OCI-LY7 (cell line): Measurements from ENCODE around the gene PRR4. TPM values are rescaled to one million over a fixed set of nuclear protein-coding genes. Genes with fewer than 3 reads are reported as not detected.

Experiments used
- BruUV-seq: library from RNA; stranded (reverse); fragments of 400-500 nt; replicated peaks from 2 replicates; lab custom pipeline; 2021; lab: Mats Ljungman, UMichigan
- CTCF ChIA-PET: fragments of 300-600 bp; sonication (Branson Sonifier 250); formaldehyde crosslinking; loops from one replicate; lab custom pipeline; 2022; ENCODE audit warnings: antibody characterized with exemption; ENCODE audit not compliant: unreplicated experiment; lab: Charles Lee
- POLR2A ChIA-PET: fragments of 300-600 bp; sonication (Branson Sonifier 250); formaldehyde crosslinking; loops from one replicate; lab custom pipeline; 2022; ENCODE audit warnings: antibody characterized with exemption; lab: Charles Lee
- DNase-seq: peaks from one replicate; pipeline ENCODE4 v3.0.0-alpha.2; 2015; ENCODE audit warnings: low spot score
- H2AFZ ChIP-seq: fragments of 200-600 bp; sonication (generic), shearing (Covaris generic); 2 replicates; pipeline ENCODE4 v1.6.1; 2014; ENCODE audit warnings: mild to moderate bottlenecking, antibody characterized with exemption, low read length, moderate library complexity
- H3K27ac ChIP-seq: fragments of 200-600 bp; sonication (generic); 2 replicates; pipeline ENCODE4 v1.5.1; 2014; ENCODE audit warnings: mixed run types, low read depth, mild to moderate bottlenecking, moderate library complexity, low read length, inconsistent platforms; ENCODE audit not compliant: poor library complexity, severe bottlenecking
- H3K36me3 ChIP-seq: fragments of 200-600 bp; sonication (generic); 2 replicates; pipeline ENCODE4 v1.6.1; 2014; ENCODE audit warnings: mild to moderate bottlenecking, antibody characterized with exemption, low read length, moderate library complexity, mixed read lengths; ENCODE audit not compliant: insufficient read depth
- H3K4me1 ChIP-seq: fragments of 200-600 bp; sonication (generic); 2 replicates; pipeline ENCODE4 v1.5.1; 2014; ENCODE audit warnings: mild to moderate bottlenecking, low read length; ENCODE audit not compliant: insufficient read depth, poor library complexity, severe bottlenecking
- H3K4me2 ChIP-seq: fragments of 200-600 bp; sonication (generic); 2 replicates; pipeline ENCODE4 v1.6.1; 2014; ENCODE audit warnings: mild to moderate bottlenecking, low read length
- H3K4me3 ChIP-seq: fragments of 200-600 bp; sonication (generic); 2 replicates; pipeline ENCODE4 v1.5.1; 2014; ENCODE audit warnings: mild to moderate bottlenecking, low read depth, low read length; ENCODE audit not compliant: poor library complexity, severe bottlenecking
- H3K79me2 ChIP-seq: fragments of 200-600 bp; sonication (generic); 2 replicates; pipeline ENCODE4 v1.6.1; 2016; ENCODE audit warnings: low read depth, mild to moderate bottlenecking, low read length, moderate library complexity, mixed read lengths; ENCODE audit not compliant: insufficient read depth
- H3K9me2 ChIP-seq: fragments of 200-600 bp; sonication (generic); 2 replicates; pipeline ENCODE4 v1.6.1; 2016; ENCODE audit warnings: mild to moderate bottlenecking, low read length, mixed read lengths; ENCODE audit not compliant: insufficient read depth
- H3K9me3 ChIP-seq: fragments of 200-600 bp; sonication (generic); 2 replicates; pipeline ENCODE4 v1.6.1; 2014; ENCODE audit warnings: mild to moderate bottlenecking, mixed run types, low read length, mixed read lengths
- H4K20me1 ChIP-seq: fragments of 200-600 bp; sonication (generic); 2 replicates; pipeline ENCODE4 v1.6.1; 2014; ENCODE audit warnings: mild to moderate bottlenecking, antibody characterized with exemption, low read length, moderate library complexity, mixed read lengths; ENCODE audit not compliant: insufficient read depth
- EZH2phosphoT487 ChIP-seq: fragments of 200-600 bp; sonication (generic); IDR thresholded peaks from 2 replicates; pipeline ENCODE4 v1.6.1; 2018; ENCODE audit warnings: low read depth, borderline replicate concordance, mild to moderate bottlenecking, mixed run types, antibody characterized with exemption, low read length, moderate library complexity, mixed read lengths
- intact Hi-C: fragments of 100-400 bp; cut with micrococcal nuclease; formaldehyde crosslinking; loops from one replicate; pipeline ENCODE4 v1.10.0; 2022; ENCODE audit not compliant: unreplicated experiment
- small RNA-seq: library from RNA; depleted of rRNA; stranded (forward); fragments of <200 nt; gene quantifications from one replicate; pipeline ENCODE3, GENCODE V24; 2014
- total RNA-seq, 2 experiments: library from RNA; depleted of rRNA in 1 of 2; stranded (reverse); fragments of >200 nt in 1 of 2; shearing (Covaris generic) in 1 of 2; gene quantifications; 2 replicates each; pipeline ENCODE4 v1.2.3, GENCODE V29; 2014 to 2022
- TF ChIP-seq, protein P1 (sequence below): fragments of 200-600 bp; sonication (generic); conservative IDR thresholded peaks from 2 replicates; pipeline ENCODE4 v1.5.1; 2014; ENCODE audit warnings: mild to moderate bottlenecking, antibody characterized with exemption, low read length, moderate library complexity, mixed read lengths

Gene PRR4
- total RNA-seq, 2 experiments from 2014 or later = 1.5 TPM; not detected in 1

DNA sequence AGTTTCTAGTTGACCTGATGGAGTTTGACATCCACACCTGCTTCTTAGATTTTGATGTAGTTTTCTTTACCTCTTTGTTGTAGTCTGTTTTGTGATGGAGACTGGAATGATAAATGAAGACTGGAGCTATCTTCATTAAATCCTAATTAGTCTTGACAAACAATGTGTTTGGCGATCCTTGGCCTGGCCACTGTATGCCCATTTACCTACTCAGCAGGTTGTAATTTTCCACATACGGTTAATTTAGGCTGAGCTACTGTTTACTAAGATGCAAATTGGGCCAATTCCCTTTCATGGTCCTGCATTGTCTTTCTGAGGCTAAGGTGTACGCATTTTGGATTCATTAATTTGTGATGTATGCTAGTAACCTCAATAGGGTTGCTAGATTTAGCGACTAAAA is 46.7 kb downstream of the PRR4 start, which contains the start of gene TAS2R7:
TSS of gene TAS2R7 (minus strand) at position 41 of the 400 bp plus-strand sequence. CDS start 57 bp downstream, outside the sequence.
- Histone ChIP-seq H4K20me1 (no peaks in the 10 kb centered on the region), H3K9me2 (0 out of 2 replicates have a peak, but pooled peaks cover 3% of the 10 kb centered on the region), H3K79me2 (no peaks in the 10 kb centered on the region), H3K4me2 (no peak within 1 kb of the TSS), H3K36me3 (no peaks in the 10 kb centered on the region), H3K4me1 (no peaks in the 10 kb centered on the region), H3K27ac (no peak within 1 kb of the TSS), H3K4me3 (no peak within 1 kb of the TSS), H3K9me3 (no peaks in the 10 kb centered on the region), H2AFZ (no peak within 1 kb of the TSS)
- ChIA-PET POLR2A (no interaction called here), CTCF (no interaction called here)
- DNase-seq = no peak
- intact Hi-C loops = no loop called here
- no TSS peak for BruUV-seq
- TF ChIP-seq EZH2phosphoT487 = no peak
- TF ChIP-seq, protein P1, sequence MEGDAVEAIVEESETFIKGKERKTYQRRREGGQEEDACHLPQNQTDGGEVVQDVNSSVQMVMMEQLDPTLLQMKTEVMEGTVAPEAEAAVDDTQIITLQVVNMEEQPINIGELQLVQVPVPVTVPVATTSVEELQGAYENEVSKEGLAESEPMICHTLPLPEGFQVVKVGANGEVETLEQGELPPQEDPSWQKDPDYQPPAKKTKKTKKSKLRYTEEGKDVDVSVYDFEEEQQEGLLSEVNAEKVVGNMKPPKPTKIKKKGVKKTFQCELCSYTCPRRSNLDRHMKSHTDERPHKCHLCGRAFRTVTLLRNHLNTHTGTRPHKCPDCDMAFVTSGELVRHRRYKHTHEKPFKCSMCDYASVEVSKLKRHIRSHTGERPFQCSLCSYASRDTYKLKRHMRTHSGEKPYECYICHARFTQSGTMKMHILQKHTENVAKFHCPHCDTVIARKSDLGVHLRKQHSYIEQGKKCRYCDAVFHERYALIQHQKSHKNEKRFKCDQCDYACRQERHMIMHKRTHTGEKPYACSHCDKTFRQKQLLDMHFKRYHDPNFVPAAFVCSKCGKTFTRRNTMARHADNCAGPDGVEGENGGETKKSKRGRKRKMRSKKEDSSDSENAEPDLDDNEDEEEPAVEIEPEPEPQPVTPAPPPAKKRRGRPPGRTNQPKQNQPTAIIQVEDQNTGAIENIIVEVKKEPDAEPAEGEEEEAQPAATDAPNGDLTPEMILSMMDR = no peak

DNA sequence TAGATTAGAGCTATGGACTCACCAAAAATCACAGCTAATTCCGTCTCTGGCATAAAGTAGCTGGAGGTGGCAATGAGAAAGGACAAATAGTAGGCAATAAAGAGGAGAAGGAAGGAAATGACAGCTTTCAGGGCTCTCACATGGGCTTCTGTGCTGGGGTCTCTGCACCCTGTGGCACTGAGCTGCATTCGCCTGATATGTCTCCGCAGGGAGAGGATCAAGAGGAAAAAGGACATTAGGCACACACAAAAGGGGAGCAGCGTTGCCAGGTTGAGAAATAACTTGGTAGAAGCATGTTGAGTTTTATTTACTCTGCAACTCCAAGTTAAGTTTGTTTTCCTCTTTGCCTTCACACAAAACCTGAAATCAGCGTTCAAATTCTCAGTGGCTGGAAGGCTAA is 47.5 kb downstream of the PRR4 start:
- Histone ChIP-seq H3K79me2 (no peaks in the 10 kb centered on the region), H3K9me3 (no peaks in the 10 kb centered on the region), H3K27ac (no peak overlapping the region), H3K36me3 (no peaks in the 10 kb centered on the region), H2AFZ (no peak overlapping the region), H3K9me2 (0 out of 2 replicates have a peak, but pooled peaks cover 3% of the 10 kb centered on the region), H3K4me1 (no peaks in the 10 kb centered on the region), H3K4me3 (no peak overlapping the region), H3K4me2 (no peak overlapping the region), H4K20me1 (no peaks in the 10 kb centered on the region)
- POLR2A ChIA-PET = no interaction called here
- no TSS peak for BruUV-seq
- DNase-seq = no peak
- no peak for TF ChIP-seq EZH2phosphoT487
- TF ChIP-seq, protein P1 = no peak
- intact Hi-C loops = no loop called here
- CTCF ChIA-PET = no interaction called here

Small RNA genes within 50 kb of the gene (small RNA-seq; reads per million reads assigned to genes)
- gene PRR4 = not detected

Other genes with a start within 250 kb of the PRR4 start
- 35.6 and 44.4 TPM in 2 replicates for gene MAGOHB, start 235.9 kb downstream of the PRR4 start, total RNA-seq (2014; rRNA removed; shearing (Covaris generic))
- gene MAGOHB, start 235.9 kb downstream of the PRR4 start, total RNA-seq (2022) = 54.7 and 66.5 TPM in 2 replicates
- gene STYK1, start 175.4 kb downstream of the PRR4 start, total RNA-seq (2014; rRNA removed; shearing (Covaris generic)) = not detected in 2 replicates
- 0.11 TPM in 1 of 2 replicates, not detected in the other for gene STYK1, start 175.4 kb downstream of the PRR4 start, total RNA-seq (2022)
- 70.7 and 97.5 TPM in 2 replicates for gene YBX3, start 126.2 kb downstream of the PRR4 start, total RNA-seq (2014; rRNA removed; shearing (Covaris generic))
- gene YBX3, start 126.2 kb downstream of the PRR4 start, total RNA-seq (2022) = 220 and 223 TPM in 2 replicates
- not detected in 2 replicates for gene TAS2R7, start 46.8 kb downstream of the PRR4 start, total RNA-seq (2014; rRNA removed; shearing (Covaris generic))
- not detected in 2 replicates for gene TAS2R7, start 46.8 kb downstream of the PRR4 start, total RNA-seq (2022)
- gene TAS2R8, start 42.2 kb downstream of the PRR4 start, total RNA-seq (2014; rRNA removed; shearing (Covaris generic)) = not detected in 2 replicates
- not detected in 2 replicates for gene TAS2R8, start 42.2 kb downstream of the PRR4 start, total RNA-seq (2022)
- not detected in 2 replicates for gene TAS2R9, start 39.3 kb downstream of the PRR4 start, total RNA-seq (2014; rRNA removed; shearing (Covaris generic))
- gene TAS2R9, start 39.3 kb downstream of the PRR4 start, total RNA-seq (2022) = not detected in 2 replicates
- 0.50 TPM in 1 of 2 replicates, not detected in the other for gene TAS2R10, start 23.1 kb downstream of the PRR4 start, total RNA-seq (2014; rRNA removed; shearing (Covaris generic))
- gene TAS2R10, start 23.1 kb downstream of the PRR4 start, total RNA-seq (2022) = not detected in 2 replicates
- gene PRH1, start 34.8 kb upstream of the PRR4 start, total RNA-seq (2014; rRNA removed; shearing (Covaris generic)) = 26.8 and 41.4 TPM in 2 replicates
- 22.6 and 30.4 TPM in 2 replicates for gene PRH1, start 34.8 kb upstream of the PRR4 start, total RNA-seq (2022)
- gene TAS2R13, start 60.1 kb upstream of the PRR4 start, total RNA-seq (2014; rRNA removed; shearing (Covaris generic)) = 0.92 and 1.3 TPM in 2 replicates
- gene TAS2R13, start 60.1 kb upstream of the PRR4 start, total RNA-seq (2022) = 0.81 and 1.2 TPM in 2 replicates
- gene PRH2, start 79.8 kb upstream of the PRR4 start, total RNA-seq (2014; rRNA removed; shearing (Covaris generic)) = not detected in 2 replicates
- gene PRH2, start 79.8 kb upstream of the PRR4 start, total RNA-seq (2022) = not detected in 2 replicates
- gene TAS2R14, start 89.8 kb upstream of the PRR4 start, total RNA-seq (2014; rRNA removed; shearing (Covaris generic)) = 2.9 and 4.5 TPM in 2 replicates
- gene TAS2R14, start 89.8 kb upstream of the PRR4 start, total RNA-seq (2022) = 2.4 and 2.8 TPM in 2 replicates
- 1.4 and 1.6 TPM in 2 replicates for gene TAS2R50, start 137.4 kb upstream of the PRR4 start, total RNA-seq (2014; rRNA removed; shearing (Covaris generic))
- gene TAS2R50, start 137.4 kb upstream of the PRR4 start, total RNA-seq (2022) = 0.76 and 1.4 TPM in 2 replicates
- gene TAS2R20, start 148.8 kb upstream of the PRR4 start, total RNA-seq (2014; rRNA removed; shearing (Covaris generic)) = 2.1 and 4.6 TPM in 2 replicates
- gene TAS2R20, start 148.8 kb upstream of the PRR4 start, total RNA-seq (2022) = 1.9 and 2.3 TPM in 2 replicates
- 2.0 and 3.2 TPM in 2 replicates for gene TAS2R19, start 173.1 kb upstream of the PRR4 start, total RNA-seq (2014; rRNA removed; shearing (Covaris generic))
- 2.9 and 3.4 TPM in 2 replicates for gene TAS2R19, start 173.1 kb upstream of the PRR4 start, total RNA-seq (2022)
- 1.3 and 2.2 TPM in 2 replicates for gene TAS2R31, start 181.9 kb upstream of the PRR4 start, total RNA-seq (2014; rRNA removed; shearing (Covaris generic))
- 3.5 and 4.3 TPM in 2 replicates for gene TAS2R31, start 181.9 kb upstream of the PRR4 start, total RNA-seq (2022)
- 1.3 TPM in 1 of 2 replicates, not detected in the other for gene TAS2R46, start 212.8 kb upstream of the PRR4 start, total RNA-seq (2014; rRNA removed; shearing (Covaris generic))
- 1.4 and 1.6 TPM in 2 replicates for gene TAS2R46, start 212.8 kb upstream of the PRR4 start, total RNA-seq (2022)
- 3.1 and 4.7 TPM in 2 replicates for gene TAS2R43, start 242.8 kb upstream of the PRR4 start, total RNA-seq (2014; rRNA removed; shearing (Covaris generic))
- 3.0 and 3.1 TPM in 2 replicates for gene TAS2R43, start 242.8 kb upstream of the PRR4 start, total RNA-seq (2022)